ENCODE measurements around the gene ZNF22.

Gene ZNF22

DNA sequence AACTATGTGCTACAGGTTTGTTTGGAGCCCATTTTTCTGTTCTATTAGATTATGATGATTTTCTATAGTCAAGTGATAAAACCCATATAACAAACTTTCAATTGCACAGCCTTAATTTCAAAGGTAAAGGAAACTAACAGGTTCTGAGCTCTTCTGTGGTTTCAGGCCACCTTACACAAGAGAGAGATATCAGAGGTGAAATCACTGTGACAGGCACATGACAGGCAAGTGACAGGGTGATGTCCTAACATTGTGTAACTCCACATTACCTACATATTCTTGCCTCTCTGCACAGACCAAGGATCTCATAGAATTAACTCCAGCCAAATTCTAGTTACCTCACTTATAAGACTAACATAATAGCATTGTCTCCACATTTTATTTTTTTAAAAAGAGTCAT is 35.0 kb downstream of the ZNF22 start:
- no peak for DNase-seq

DNA sequence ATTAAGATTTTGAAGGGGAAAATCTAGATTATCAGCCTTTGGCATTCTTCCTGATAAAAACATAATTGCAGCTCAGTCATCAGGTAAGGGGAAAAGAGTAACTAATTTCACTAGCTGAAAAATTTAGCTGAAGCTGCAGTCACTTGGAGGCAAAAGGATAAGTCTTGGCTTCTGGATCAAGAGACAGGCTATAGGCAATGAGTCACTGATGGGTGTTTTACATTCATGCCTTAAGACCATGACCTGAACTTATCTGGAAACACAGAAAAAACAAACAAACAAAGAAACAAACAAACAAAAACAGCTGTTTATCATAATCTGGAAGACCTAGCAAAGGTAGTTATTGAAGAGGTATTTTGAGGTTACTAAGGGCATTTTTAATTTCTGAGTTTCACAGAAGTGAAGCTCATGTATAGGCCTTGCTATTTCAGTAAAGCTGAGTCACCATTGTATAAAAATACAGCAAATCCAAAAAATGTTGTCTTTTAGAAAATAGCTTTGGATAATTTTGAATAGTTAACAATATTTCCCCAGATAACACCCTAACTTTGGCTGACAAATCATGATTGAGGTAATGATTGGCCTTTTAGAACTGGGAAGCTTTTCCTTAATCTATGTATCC is 40.3 kb downstream of the ZNF22 start:
- no peak for DNase-seq

DNA sequence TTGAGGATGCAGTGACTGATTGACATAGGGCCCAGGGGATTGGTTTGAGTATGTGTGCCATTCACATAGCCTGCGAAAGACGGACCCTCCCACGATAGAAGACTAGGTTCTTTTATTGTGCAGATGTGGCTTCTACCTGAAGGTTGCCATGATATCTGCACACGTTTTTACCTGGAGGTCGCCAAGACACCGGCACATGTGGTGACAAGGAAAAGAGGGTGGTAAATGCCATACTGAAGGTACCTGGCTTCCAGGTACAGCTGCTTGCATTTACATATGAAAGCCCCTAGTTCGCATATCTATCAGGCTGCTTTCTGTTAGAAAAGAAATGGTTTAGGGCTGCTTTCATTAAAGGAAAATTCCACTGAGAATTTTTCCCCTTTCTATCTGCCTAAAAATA is 43.6 kb downstream of the ZNF22 start:
- no peak for DNase-seq

DNA sequence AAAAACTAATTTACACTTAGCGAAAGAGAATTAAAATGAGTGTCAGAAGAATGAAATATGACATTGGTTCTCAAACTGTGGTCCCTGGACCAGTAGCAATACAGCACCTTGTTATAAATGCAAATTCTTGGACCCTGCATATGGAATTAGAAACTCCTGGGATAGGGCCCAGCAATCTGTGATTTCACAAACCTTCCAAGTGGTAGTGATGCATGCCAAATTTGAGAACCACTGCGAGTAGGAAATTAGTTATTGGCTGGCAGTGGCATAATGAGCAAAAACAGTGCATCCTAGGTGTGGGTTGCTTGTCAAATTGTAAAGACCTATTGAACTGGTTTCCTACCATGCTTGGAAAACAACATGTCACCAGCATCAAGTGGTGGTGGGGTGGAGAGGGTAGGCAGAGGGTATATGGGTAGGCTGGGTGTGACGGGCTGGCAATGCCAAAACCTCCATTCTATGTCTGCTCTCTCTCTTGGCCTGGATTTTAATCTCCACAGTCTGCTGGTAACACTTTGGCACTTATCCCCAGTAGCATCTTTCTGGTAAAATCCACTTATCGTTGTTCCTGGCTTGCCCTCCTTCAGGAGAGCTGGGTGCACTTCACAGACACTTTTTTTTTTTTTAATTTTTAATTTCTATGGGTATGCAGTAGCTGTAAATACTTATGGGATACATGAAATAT is 50.0 kb downstream of the ZNF22 start:
- no peak for DNase-seq

DNA sequence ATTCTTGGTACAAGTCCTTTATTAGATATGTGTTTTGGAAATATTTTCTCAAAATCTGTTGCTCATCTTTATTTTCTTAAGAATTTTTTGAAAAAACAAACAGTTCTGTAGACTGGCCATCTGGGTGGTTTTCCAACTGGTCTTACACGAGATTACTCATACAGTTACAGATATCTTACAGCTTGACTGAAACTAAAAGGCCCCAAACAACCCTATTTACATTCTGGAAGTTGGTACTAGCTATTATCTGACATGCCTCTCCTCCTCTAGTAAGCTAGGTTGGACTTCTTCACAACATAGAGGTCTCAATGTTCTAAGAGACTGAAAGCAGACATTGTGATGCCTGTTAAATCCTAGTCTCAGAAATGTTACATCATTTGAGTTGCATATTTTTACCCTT is 52.0 kb downstream of the ZNF22 start:
- no peak for DNase-seq

DNA sequence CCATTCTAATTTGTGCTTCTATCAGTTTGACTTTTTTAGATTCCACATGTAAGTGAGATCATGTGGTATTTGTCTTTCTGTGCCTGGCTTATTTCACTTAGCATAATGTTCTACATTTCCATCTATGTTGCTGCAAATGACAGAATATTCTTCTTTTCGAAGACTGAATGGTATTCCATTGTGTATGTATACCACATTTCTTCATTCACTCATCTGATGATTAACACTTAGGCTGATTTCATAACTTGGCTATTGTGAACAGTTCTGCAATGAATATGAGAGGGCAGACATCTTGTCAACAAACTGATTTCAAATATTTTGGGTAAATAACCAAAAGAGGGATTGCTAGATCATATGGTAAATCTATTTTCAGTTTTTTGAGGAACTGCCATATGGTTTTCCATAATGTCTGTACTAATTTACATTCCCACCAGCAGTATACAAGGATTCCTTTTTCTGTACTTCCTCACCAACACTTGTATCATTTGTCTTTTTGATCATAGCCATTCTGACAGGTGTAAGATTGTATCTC is 52.9 kb downstream of the ZNF22 start:
- no peak for DNase-seq
